Tibial nerve (tissue), 3 donors: ENCODE results near the gene PPP2R3A.

ENCODE experiments used
- POLR2A ChIP-seq, 2 donors: fragments of 450-650 bp; IDR thresholded peaks; one replicate each; pipeline ENCODE4 v1.6.1; 2017; ENCODE audit warnings: antibody characterized with exemption in 2 of 2, mild to moderate bottlenecking in 2 of 2, moderate library complexity in 2 of 2
- TF ChIP-seq, protein P1 (sequence below), 5 experiments: fragments of 200-600 bp in 3 of 5; fragments of 450-650 bp in 2 of 5; sonication (generic) in 3 of 5; IDR thresholded peaks; one replicate each; pipeline ENCODE4 v1.5.1; 2016 to 2019; ENCODE audit warnings: antibody characterized with exemption in 5 of 5, mild to moderate bottlenecking in 3 of 5, moderate library complexity in 2 of 5

GRCh38 chr3:136074546-136075170 is 109.1 kb downstream of the PPP2R3A start:
- TF ChIP-seq, protein P1, sequence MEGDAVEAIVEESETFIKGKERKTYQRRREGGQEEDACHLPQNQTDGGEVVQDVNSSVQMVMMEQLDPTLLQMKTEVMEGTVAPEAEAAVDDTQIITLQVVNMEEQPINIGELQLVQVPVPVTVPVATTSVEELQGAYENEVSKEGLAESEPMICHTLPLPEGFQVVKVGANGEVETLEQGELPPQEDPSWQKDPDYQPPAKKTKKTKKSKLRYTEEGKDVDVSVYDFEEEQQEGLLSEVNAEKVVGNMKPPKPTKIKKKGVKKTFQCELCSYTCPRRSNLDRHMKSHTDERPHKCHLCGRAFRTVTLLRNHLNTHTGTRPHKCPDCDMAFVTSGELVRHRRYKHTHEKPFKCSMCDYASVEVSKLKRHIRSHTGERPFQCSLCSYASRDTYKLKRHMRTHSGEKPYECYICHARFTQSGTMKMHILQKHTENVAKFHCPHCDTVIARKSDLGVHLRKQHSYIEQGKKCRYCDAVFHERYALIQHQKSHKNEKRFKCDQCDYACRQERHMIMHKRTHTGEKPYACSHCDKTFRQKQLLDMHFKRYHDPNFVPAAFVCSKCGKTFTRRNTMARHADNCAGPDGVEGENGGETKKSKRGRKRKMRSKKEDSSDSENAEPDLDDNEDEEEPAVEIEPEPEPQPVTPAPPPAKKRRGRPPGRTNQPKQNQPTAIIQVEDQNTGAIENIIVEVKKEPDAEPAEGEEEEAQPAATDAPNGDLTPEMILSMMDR (IDR thresholded peaks at IDR 0.05): no peak
- TF ChIP-seq POLR2A (IDR thresholded peaks at IDR 0.05): no peak
